ENCODE results near the gene PATJ.

DNA sequence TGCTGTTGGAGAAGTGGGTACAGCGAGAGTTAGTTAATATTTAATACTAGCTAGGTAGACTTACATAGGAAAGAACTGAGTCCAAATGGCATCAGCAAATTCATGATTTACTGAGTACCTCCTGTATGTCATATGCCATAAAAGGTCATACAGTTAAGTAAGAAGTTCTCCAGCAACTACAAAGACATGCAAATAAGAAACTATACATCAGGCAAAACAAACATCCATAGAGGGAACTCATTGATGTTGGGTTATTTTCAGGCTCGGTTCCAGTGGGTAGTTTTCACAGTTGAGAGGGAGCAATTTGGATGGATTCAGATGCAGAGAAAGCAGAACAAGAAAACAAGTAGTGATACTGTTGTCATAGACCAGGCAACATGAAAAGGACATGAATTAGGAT lies 287.4 kb downstream of the PATJ start:
- no peak for TF ChIP-seq POLR2A (IDR thresholded peaks at IDR 0.05)
- TF ChIP-seq, protein P1, sequence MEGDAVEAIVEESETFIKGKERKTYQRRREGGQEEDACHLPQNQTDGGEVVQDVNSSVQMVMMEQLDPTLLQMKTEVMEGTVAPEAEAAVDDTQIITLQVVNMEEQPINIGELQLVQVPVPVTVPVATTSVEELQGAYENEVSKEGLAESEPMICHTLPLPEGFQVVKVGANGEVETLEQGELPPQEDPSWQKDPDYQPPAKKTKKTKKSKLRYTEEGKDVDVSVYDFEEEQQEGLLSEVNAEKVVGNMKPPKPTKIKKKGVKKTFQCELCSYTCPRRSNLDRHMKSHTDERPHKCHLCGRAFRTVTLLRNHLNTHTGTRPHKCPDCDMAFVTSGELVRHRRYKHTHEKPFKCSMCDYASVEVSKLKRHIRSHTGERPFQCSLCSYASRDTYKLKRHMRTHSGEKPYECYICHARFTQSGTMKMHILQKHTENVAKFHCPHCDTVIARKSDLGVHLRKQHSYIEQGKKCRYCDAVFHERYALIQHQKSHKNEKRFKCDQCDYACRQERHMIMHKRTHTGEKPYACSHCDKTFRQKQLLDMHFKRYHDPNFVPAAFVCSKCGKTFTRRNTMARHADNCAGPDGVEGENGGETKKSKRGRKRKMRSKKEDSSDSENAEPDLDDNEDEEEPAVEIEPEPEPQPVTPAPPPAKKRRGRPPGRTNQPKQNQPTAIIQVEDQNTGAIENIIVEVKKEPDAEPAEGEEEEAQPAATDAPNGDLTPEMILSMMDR (IDR thresholded peaks at IDR 0.05): no peak
